DND-41 (cell line): ENCODE measurements around the gene PPP1R14C.

Experiments used
- ATAC-seq: fragments of 200-7000 bp; cut with Tn5 transposase; 3 replicates; pipeline ENCODE4 v1.9.1; 2021; ENCODE audit warnings: low read depth; ENCODE audit not compliant: insufficient read depth
- DNase-seq: peaks from one replicate; pipeline ENCODE4 v3.0.0-alpha.2; 2020
- H2AFZ ChIP-seq: 2 replicates; pipeline ENCODE4 v1.6.0; 2012; ENCODE audit warnings: low read depth, low read length
- H3K27ac ChIP-seq: 2 replicates; pipeline ENCODE4 v1.5.1; 2012; ENCODE audit warnings: low read length, inconsistent platforms
- H3K27me3 ChIP-seq: fragments of 200-600 bp; sonication (generic); 2 replicates; pipeline ENCODE4 v1.6.0; 2012; ENCODE audit warnings: low read length, mild to moderate bottlenecking, inconsistent platforms; ENCODE audit not compliant: insufficient read depth, poor library complexity
- H3K36me3 ChIP-seq: 2 replicates; pipeline ENCODE4 v1.5.1; 2012; ENCODE audit warnings: low read length, inconsistent platforms; ENCODE audit not compliant: insufficient read depth
- H3K4me1 ChIP-seq: 2 replicates; pipeline ENCODE4 v1.5.1; 2012; ENCODE audit warnings: mild to moderate bottlenecking, low read length; ENCODE audit not compliant: insufficient read depth
- H3K4me2 ChIP-seq: 2 replicates; pipeline ENCODE4 v1.6.0; 2012; ENCODE audit warnings: mild to moderate bottlenecking, moderate library complexity, low read length, inconsistent platforms; ENCODE audit not compliant: insufficient read depth
- H3K4me3 ChIP-seq, 2 experiments: fragments of 200-600 bp in 1 of 2; shearing (Covaris generic) in 1 of 2; 2 replicates each; pipeline ENCODE4 v1.5.1; 2012 to 2016; ENCODE audit warnings: inconsistent platforms in 2 of 2, low read length in 2 of 2, mild to moderate bottlenecking in 2 of 2, low read depth in 1 of 2, moderate library complexity in 1 of 2
- H3K79me2 ChIP-seq: 2 replicates; pipeline ENCODE4 v1.6.0; 2012; ENCODE audit warnings: low read length, inconsistent platforms; ENCODE audit not compliant: insufficient read depth
- H3K9ac ChIP-seq: 2 replicates; pipeline ENCODE4 v1.6.0; 2012; ENCODE audit warnings: low read depth, mild to moderate bottlenecking, inconsistent platforms, low read length, moderate library complexity
- H3K9me3 ChIP-seq: 2 replicates; pipeline ENCODE4 v1.5.1; 2012; ENCODE audit warnings: low read length, moderate library complexity, mild to moderate bottlenecking, inconsistent platforms; ENCODE audit not compliant: insufficient read depth, severe bottlenecking
- H4K20me1 ChIP-seq: 2 replicates; pipeline ENCODE4 v1.6.0; 2012; ENCODE audit warnings: low read length; ENCODE audit not compliant: insufficient read depth
- CTCF ChIP-seq: IDR thresholded peaks from 2 replicates; pipeline ENCODE4 v1.5.1; 2012; ENCODE audit warnings: borderline replicate concordance, low read length, moderate library complexity, mild to moderate bottlenecking; ENCODE audit not compliant: poor library complexity, severe bottlenecking; ENCODE audit errors: extremely low read depth
- EZH2 ChIP-seq: IDR thresholded peaks from 3 replicates; pipeline ENCODE4 v1.6.1; 2012; ENCODE audit warnings: borderline replicate concordance, low read depth, mild to moderate bottlenecking, moderate library complexity, low read length, inconsistent platforms; ENCODE audit not compliant: severe bottlenecking

PPP1R14C gene

GRCh38 chr6:150200428-150201100 lies 57.7 kb downstream of the PPP1R14C start:
- DNase-seq (no peak), ATAC-seq (no peak)
- Histone ChIP-seq H3K27me3 (peaks cover 23% of the 10 kb centered on the region), H3K79me2 (no peaks in the 10 kb centered on the region), H3K4me3 (no peak overlapping the region), H3K27ac (no peak overlapping the region), H3K36me3 (no peaks in the 10 kb centered on the region), H3K4me2 (no peak overlapping the region), H3K9ac (no peak overlapping the region), H3K9me3 (no peaks in the 10 kb centered on the region), H3K4me1 (no peaks in the 10 kb centered on the region), H4K20me1 (peaks cover 2% of the 10 kb centered on the region; the same call in 1 of the 2 replicates), H2AFZ (no peak overlapping the region)
- TF ChIP-seq EZH2 (no peak), CTCF (no peak)

- Histone ChIP-seq H3K27ac (no peak overlapping the region), H3K27me3 (peaks cover 20% of the 10 kb centered on the region), H3K36me3 (no peaks in the 10 kb centered on the region), H4K20me1 (peaks cover 2% of the 10 kb centered on the region; the same call in 1 of the 2 replicates), H3K4me3 (no peak overlapping the region), H2AFZ (no peak overlapping the region), H3K79me2 (no peaks in the 10 kb centered on the region), H3K9me3 (no peaks in the 10 kb centered on the region), H3K9ac (no peak overlapping the region), H3K4me2 (no peak overlapping the region), H3K4me1 (no peaks in the 10 kb centered on the region)
- ATAC-seq (no peak), DNase-seq (no peak)
- TF ChIP-seq CTCF (no peak), EZH2 (no peak)
These were observed 58.4 kb downstream of the PPP1R14C start for GRCh38 chr6:150201285-150201684.

GRCh38 chr6:150201772-150202329 lies 59.0 kb downstream of the PPP1R14C start:
- no peak for DNase-seq
- ATAC-seq: no peak
- H3K27ac ChIP-seq: no peak overlapping the region

More at GRCh38 chr6:150201772-150202329, 59.0 kb downstream of the PPP1R14C start:
- Histone ChIP-seq H4K20me1 (peaks cover 2% of the 10 kb centered on the region; the same call in 1 of the 2 replicates), H3K36me3 (no peaks in the 10 kb centered on the region), H3K4me2 (no peak overlapping the region), H3K79me2 (no peaks in the 10 kb centered on the region), H2AFZ (no peak overlapping the region), H3K4me3 (no peak overlapping the region), H3K4me1 (no peaks in the 10 kb centered on the region), H3K9ac (no peak overlapping the region), H3K9me3 (no peaks in the 10 kb centered on the region), H3K27me3 (peaks cover 19% of the 10 kb centered on the region)
- TF ChIP-seq EZH2: no peak
- no peak for TF ChIP-seq CTCF
